ENCODE measurements around the gene TNRC6C. TPM values are rescaled to one million over a fixed set of nuclear protein-coding genes. Genes with fewer than 3 reads are reported as not detected.
"Not testable (repeated sequence)": the region's sequence is repeated elsewhere in the genome, so short reads cannot be mapped to it uniquely, and the experiment has no call there.

Gene TNRC6C
- total and polyA plus RNA-seq, 5 donors from 2014 or later = 2.3 to 77.1 (median 3.0) TPM

GRCh38 chr17:77928519-77929179, 29.9 kb upstream of the TNRC6C start:
- Histone ChIP-seq H3K4me1 (ENCODE audit: control insufficient read depth, insufficient read depth, low read length, poor library complexity, severe bottlenecking) (peaks cover 9% of the 10 kb centered on the region), H3K27me3 (ENCODE audit: control insufficient read depth, insufficient read depth, low read length) (no peaks in the 10 kb centered on the region), H3K9me3 (ENCODE audit: control insufficient read depth in 2 of 2, low read length in 2 of 2) (no peaks in the 10 kb centered on the region), H3K36me3 (ENCODE audit: control insufficient read depth, insufficient read depth, low read length) (no peaks in the 10 kb centered on the region), H3K4me3 (ENCODE audit: low read depth, low read length) (no peak overlapping the region), H3K27ac (ENCODE audit: insufficient read depth, low read length, poor library complexity, severe bottlenecking) (no peak overlapping the region)
- peaks cover 17% of the 10 kb centered on the region for H3K27me3 Mint-ChIP-seq
- no peak for DNase-seq
- peaks cover 0 to 3% (median 0%) of the 10 kb centered on the region in 7 donors for H3K9me3 Mint-ChIP-seq
- ATAC-seq (ENCODE audit: low read depth in 2 of 2) = no peak
- H3K27ac Mint-ChIP-seq = peak overlapping the region in 2 of 3 donors; percentile 38 to 62
- H3K36me3 Mint-ChIP-seq = no peaks in the 10 kb centered on the region
- H3K4me3 Mint-ChIP-seq = no peak overlapping the region
- peaks cover 0 to 23% (median 5%) of the 10 kb centered on the region in 4 donors for H3K4me1 Mint-ChIP-seq

DNA sequence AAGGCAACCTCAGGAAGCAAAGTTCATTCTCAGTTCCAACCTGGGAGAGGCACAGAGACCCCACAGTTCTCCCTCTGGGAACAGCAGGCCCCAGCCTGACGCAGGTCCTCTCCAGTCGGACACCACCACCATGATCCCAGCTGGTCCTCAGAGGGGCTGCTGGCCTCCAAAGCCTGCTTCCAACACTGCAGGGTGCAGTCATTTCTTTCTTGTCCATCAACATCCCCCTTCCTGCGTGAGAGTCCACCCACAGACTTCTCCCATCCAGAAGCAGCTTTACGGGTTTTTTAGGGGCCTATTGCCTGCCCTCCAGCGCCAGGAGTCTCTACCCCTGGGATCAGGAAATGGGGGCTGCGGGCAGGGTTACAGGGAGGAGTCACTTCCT, 29.3 kb upstream of the TNRC6C start:
- H3K36me3 Mint-ChIP-seq = peaks cover 5% of the 10 kb centered on the region
- peaks cover 2% of the 10 kb centered on the region for H3K27me3 ChIP-seq (ENCODE audit: control insufficient read depth, insufficient read depth, low read length)

GRCh38 chr17:77929871-77930436, 28.5 kb upstream of the TNRC6C start:
- no peaks in the 10 kb centered on the region for H3K9me3 ChIP-seq (ENCODE audit: control insufficient read depth in 2 of 2, low read length in 2 of 2)
- H3K4me3 Mint-ChIP-seq = no peak overlapping the region
- peaks cover 9% of the 10 kb centered on the region for H3K4me1 ChIP-seq (ENCODE audit: control insufficient read depth, insufficient read depth, low read length, poor library complexity, severe bottlenecking)
- no peaks in the 10 kb centered on the region for H3K36me3 ChIP-seq (ENCODE audit: control insufficient read depth, insufficient read depth, low read length)
- H3K27me3 Mint-ChIP-seq = peaks cover 15% of the 10 kb centered on the region
- H3K9me3 Mint-ChIP-seq = peaks cover 0 to 3% (median 0%) of the 10 kb centered on the region in 7 donors
- no peak for DNase-seq
- peaks cover 2% of the 10 kb centered on the region for H3K27me3 ChIP-seq (ENCODE audit: control insufficient read depth, insufficient read depth, low read length)
- ATAC-seq (ENCODE audit: low read depth in 2 of 2) = no peak
- no peak overlapping the region for H3K27ac ChIP-seq (ENCODE audit: insufficient read depth, low read length, poor library complexity, severe bottlenecking)
- no peak overlapping the region for H3K4me3 ChIP-seq (ENCODE audit: low read depth, low read length)
- peaks cover 0 to 34% (median 13%) of the 10 kb centered on the region in 4 donors for H3K4me1 Mint-ChIP-seq
- no peak overlapping the region for H3K27ac Mint-ChIP-seq
- H3K36me3 Mint-ChIP-seq = peaks cover 5% of the 10 kb centered on the region

More for the DNA sequence above, 29.3 kb upstream of the TNRC6C start:
- Histone ChIP-seq H3K27ac (ENCODE audit: insufficient read depth, low read length, poor library complexity, severe bottlenecking) (no peak overlapping the region), H3K4me1 (ENCODE audit: control insufficient read depth, insufficient read depth, low read length, poor library complexity, severe bottlenecking) (peaks cover 9% of the 10 kb centered on the region), H3K36me3 (ENCODE audit: control insufficient read depth, insufficient read depth, low read length) (no peaks in the 10 kb centered on the region), H3K9me3 (ENCODE audit: control insufficient read depth in 2 of 2, low read length in 2 of 2) (no peaks in the 10 kb centered on the region), H3K4me3 (ENCODE audit: low read depth, low read length) (no peak overlapping the region)
- peaks cover 0 to 3% (median 0%) of the 10 kb centered on the region in 7 donors for H3K9me3 Mint-ChIP-seq
- H3K4me1 Mint-ChIP-seq = peaks cover 0 to 28% (median 7%) of the 10 kb centered on the region in 4 donors
- ATAC-seq (ENCODE audit: low read depth in 2 of 2) = no peak
- no peak overlapping the region for H3K27ac Mint-ChIP-seq
- peaks cover 17% of the 10 kb centered on the region for H3K27me3 Mint-ChIP-seq
- no peak for DNase-seq
- H3K4me3 Mint-ChIP-seq = no peak overlapping the region

DNA sequence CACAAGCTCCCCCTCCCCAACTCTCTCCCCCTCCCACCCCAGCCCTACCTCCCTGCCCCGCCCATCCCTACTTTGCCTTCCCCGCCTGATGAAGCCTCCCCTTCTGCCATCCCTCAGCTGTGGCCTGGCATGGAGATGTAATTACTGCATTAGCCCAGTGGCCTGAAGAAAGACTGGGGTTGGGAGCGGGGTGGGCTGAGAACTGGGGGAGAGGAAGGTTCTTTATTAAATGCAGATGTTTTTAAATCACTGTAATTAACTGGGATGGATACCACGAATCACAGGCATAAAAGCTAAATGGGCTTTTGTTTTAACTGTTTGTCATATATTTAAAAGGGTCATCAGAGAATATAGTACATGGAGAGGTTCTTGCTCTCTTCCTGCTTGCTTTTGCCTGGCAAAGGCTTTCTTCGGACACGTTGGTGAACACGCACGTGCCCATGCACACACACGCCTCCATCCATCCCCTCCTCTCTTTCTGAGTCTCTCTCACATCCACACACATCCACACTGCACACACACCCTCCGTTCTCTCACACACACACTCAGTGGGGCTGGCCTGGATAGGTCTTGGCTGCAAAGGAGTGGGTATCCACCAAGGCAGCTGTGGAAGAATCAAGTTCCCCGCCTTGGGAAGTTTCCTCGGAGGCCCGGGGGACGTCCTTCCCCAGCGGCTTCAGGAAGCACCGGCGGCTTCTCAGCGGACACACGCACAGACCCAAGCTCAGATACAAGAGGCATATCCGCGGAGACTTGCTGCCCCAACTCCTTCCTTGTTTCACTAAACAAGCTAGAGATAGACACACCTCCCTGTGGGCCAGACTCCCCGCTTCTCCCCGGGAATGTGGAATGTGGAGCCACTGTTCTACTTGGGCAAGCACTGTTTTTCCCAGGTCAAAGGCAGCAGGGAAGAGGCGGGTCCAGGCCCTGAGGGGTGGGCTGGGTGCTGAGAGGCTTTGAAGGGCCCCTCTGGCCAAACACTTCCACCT, 27.4 kb upstream of the TNRC6C start:
- Histone ChIP-seq H3K4me1 (ENCODE audit: control insufficient read depth, insufficient read depth, low read length, poor library complexity, severe bottlenecking) (peaks cover 9% of the 10 kb centered on the region), H3K36me3 (ENCODE audit: control insufficient read depth, insufficient read depth, low read length) (no peaks in the 10 kb centered on the region), H3K4me3 (ENCODE audit: low read depth, low read length) (no peak overlapping the region), H3K27me3 (ENCODE audit: control insufficient read depth, insufficient read depth, low read length) (peaks cover 2% of the 10 kb centered on the region), H3K9me3 (ENCODE audit: control insufficient read depth in 2 of 2, low read length in 2 of 2) (no peaks in the 10 kb centered on the region), H3K27ac (ENCODE audit: insufficient read depth, low read length, poor library complexity, severe bottlenecking) (no peak overlapping the region)
- H3K4me3 Mint-ChIP-seq = no peak overlapping the region
- no peak for DNase-seq
- H3K4me1 Mint-ChIP-seq = peaks cover 0 to 46% (median 18%) of the 10 kb centered on the region in 4 donors
- H3K36me3 Mint-ChIP-seq = peaks cover 5% of the 10 kb centered on the region
- peaks cover 0 to 3% (median 0%) of the 10 kb centered on the region in 7 donors for H3K9me3 Mint-ChIP-seq
- ATAC-seq (ENCODE audit: low read depth in 2 of 2) = no peak
- no peak overlapping the region for H3K27ac Mint-ChIP-seq
- peaks cover 22% of the 10 kb centered on the region for H3K27me3 Mint-ChIP-seq

- H3K27me3 Mint-ChIP-seq = peaks cover 32% of the 10 kb centered on the region
- peaks cover 9% of the 10 kb centered on the region for H3K4me1 ChIP-seq (ENCODE audit: control insufficient read depth, insufficient read depth, low read length, poor library complexity, severe bottlenecking)
- DNase-seq (no peak), ATAC-seq (ENCODE audit: low read depth in 2 of 2) (no peak)
- no peak overlapping the region for H3K27ac ChIP-seq (ENCODE audit: insufficient read depth, low read length, poor library complexity, severe bottlenecking)
- no peaks in the 10 kb centered on the region for H3K9me3 ChIP-seq (ENCODE audit: control insufficient read depth in 2 of 2, low read length in 2 of 2)
- H3K36me3 ChIP-seq (ENCODE audit: control insufficient read depth, insufficient read depth, low read length) = no peaks in the 10 kb centered on the region
- peaks cover 2% of the 10 kb centered on the region for H3K27me3 ChIP-seq (ENCODE audit: control insufficient read depth, insufficient read depth, low read length)
- H3K36me3 Mint-ChIP-seq = peaks cover 5% of the 10 kb centered on the region
- H3K4me3 Mint-ChIP-seq = no peak overlapping the region
- peaks cover 0 to 3% (median 0%) of the 10 kb centered on the region in 7 donors for H3K9me3 Mint-ChIP-seq
- H3K4me1 Mint-ChIP-seq = peaks cover 0 to 34% (median 18%) of the 10 kb centered on the region in 4 donors
- H3K4me3 ChIP-seq (ENCODE audit: low read depth, low read length) = no peak overlapping the region
- H3K27ac Mint-ChIP-seq = peak overlapping the region in 1 of 3 donors; percentile 29
Measured at GRCh38 chr17:77933777-77934398, 24.6 kb upstream of the TNRC6C start.

GRCh38 chr17:77935121-77935571, 23.4 kb upstream of the TNRC6C start:
- H3K27ac Mint-ChIP-seq = no peak overlapping the region
- peaks cover 0 to 3% (median 0%) of the 10 kb centered on the region in 7 donors for H3K9me3 Mint-ChIP-seq
- Histone ChIP-seq H3K27me3 (ENCODE audit: control insufficient read depth, insufficient read depth, low read length) (peaks cover 2% of the 10 kb centered on the region), H3K27ac (ENCODE audit: insufficient read depth, low read length, poor library complexity, severe bottlenecking) (no peak overlapping the region), H3K4me1 (ENCODE audit: control insufficient read depth, insufficient read depth, low read length, poor library complexity, severe bottlenecking) (no peaks in the 10 kb centered on the region), H3K4me3 (ENCODE audit: low read depth, low read length) (no peak overlapping the region), H3K36me3 (ENCODE audit: control insufficient read depth, insufficient read depth, low read length) (no peaks in the 10 kb centered on the region), H3K9me3 (ENCODE audit: control insufficient read depth in 2 of 2, low read length in 2 of 2) (no peaks in the 10 kb centered on the region)
- no peak for DNase-seq
- peaks cover 0 to 26% (median 17%) of the 10 kb centered on the region in 4 donors for H3K4me1 Mint-ChIP-seq
- H3K4me3 Mint-ChIP-seq = no peak overlapping the region
- peaks cover 5% of the 10 kb centered on the region for H3K36me3 Mint-ChIP-seq
- ATAC-seq (ENCODE audit: low read depth in 2 of 2) = no peak
- H3K27me3 Mint-ChIP-seq = peaks cover 32% of the 10 kb centered on the region

GRCh38 chr17:77935744-77936143, 22.8 kb upstream of the TNRC6C start:
- ATAC-seq (ENCODE audit: low read depth in 2 of 2); H3K27ac Mint-ChIP-seq; H3K4me1 ChIP-seq (ENCODE audit: control insufficient read depth, insufficient read depth, low read length, poor library complexity, severe bottlenecking); H3K27ac ChIP-seq (ENCODE audit: insufficient read depth, low read length, poor library complexity, severe bottlenecking); H3K9me3 ChIP-seq (ENCODE audit: control insufficient read depth in 2 of 2, low read length in 2 of 2); H3K36me3 ChIP-seq (ENCODE audit: control insufficient read depth, insufficient read depth, low read length); H3K4me3 Mint-ChIP-seq; H3K9me3 Mint-ChIP-seq; H3K27me3 ChIP-seq (ENCODE audit: control insufficient read depth, insufficient read depth, low read length); H3K36me3 Mint-ChIP-seq; DNase-seq; H3K4me3 ChIP-seq (ENCODE audit: low read depth, low read length): not testable (repeated sequence)
- Mint-ChIP-seq H3K27me3 (peaks cover 32% of the 10 kb centered on the region), H3K4me1 (peaks cover 0 to 26% (median 17%) of the 10 kb centered on the region in 4 donors)
